GM18517 (cell line): ENCODE data around the gene KNTC1.
"Not testable (repeated sequence)": the region's sequence is repeated elsewhere in the genome, so short reads cannot be mapped to it uniquely, and the experiment has no call there.

ENCODE experiments used
- ATAC-seq: cut with Tn5 transposase; IDR thresholded peaks from one replicate; pipeline ENCODE4 v1.9.1; 2021; ENCODE audit warnings: mild to moderate bottlenecking, moderate library complexity; ENCODE audit not compliant: unreplicated experiment

Gene KNTC1

GRCh38 chr12:122505419-122506051 is 21.5 kb upstream of the KNTC1 start:
- ATAC-seq: no peak

- ATAC-seq: no peak
Measured at GRCh38 chr12:122506393-122506938, 20.6 kb upstream of the KNTC1 start.

- ATAC-seq: no peak
Measured at GRCh38 chr12:122508163-122508562, 18.9 kb upstream of the KNTC1 start.

DNA sequence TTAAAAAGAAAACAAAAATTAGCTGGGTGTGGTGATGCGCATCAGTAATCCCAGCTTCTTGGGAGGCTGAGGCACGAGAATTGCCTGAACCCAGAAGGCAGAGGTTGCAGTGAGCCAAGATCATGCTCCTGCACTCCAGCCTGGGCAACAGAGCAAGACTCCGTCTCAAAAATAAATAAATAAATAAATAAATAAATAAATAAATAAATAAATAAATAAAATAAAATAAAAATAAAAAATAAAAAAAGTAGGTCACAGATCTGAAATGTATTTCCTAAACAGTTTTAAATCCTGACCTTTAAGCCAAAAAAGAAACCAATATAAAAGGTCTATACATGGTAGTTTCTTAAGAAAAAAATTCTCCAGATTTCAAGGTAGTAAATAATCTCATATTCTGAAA is 14.0 kb upstream of the KNTC1 start:
- ATAC-seq: not testable (repeated sequence)

- no peak for ATAC-seq
Measured at GRCh38 chr12:122513660-122514059, 13.4 kb upstream of the KNTC1 start.

GRCh38 chr12:122515275-122515674 is 11.8 kb upstream of the KNTC1 start:
- ATAC-seq: no peak

DNA sequence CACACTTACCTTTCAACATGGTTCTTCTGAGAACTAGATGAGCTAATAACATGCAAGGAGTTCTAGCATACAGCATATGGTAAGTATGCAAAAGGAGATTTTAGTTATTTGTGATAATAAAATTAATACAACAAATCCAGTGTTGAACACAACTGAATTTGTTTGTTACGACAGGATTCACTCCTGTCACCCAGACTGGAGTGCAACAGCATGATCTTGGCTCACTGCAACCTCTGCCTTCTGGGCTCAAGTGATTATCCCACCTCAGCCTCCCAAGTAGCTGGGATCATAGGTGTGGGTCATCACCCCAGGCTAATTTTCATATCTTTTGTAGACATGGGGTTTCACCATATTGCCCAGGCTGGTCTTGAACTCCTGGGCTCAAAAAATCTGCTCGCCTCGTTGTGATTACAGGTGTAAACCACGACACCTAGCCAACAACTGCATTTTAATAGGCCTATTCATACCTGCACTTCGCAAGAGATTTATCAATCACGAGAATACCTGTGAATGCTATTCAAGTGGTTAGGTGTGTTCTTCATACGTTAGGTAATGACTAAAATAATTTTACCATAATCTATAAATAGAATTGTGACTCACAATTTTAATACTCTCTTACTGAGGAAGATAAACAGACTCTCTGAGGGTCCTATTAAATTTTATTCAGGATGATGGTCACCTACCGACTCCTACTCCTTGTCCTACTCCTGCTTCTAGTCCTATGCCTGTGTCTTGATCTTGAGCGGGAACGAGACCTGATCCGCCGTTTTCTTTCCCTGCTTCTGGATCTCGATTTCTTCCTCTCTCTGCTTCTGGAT is 10.3 kb upstream of the KNTC1 start:
- ATAC-seq: no peak

DNA sequence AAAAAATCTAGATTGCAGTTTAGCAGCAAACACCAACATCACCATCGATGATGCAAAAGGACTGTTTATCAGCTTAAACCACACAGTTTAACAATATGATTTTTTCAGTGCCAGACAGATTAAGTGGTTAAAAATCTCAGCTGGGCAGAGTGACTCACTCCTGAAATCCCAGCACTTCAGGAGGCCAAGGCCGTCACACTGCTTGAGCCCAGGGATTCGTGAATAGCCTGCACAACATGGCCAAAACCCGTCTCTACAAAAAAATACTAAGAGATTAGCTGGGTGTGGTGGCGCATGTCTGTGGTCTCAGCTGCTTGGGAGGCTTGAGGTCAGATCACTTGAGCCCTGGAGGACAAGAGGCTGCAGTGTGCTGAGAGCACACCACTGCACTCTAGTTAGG is 9.2 kb upstream of the KNTC1 start:
- no peak for ATAC-seq

GRCh38 chr12:122518908-122519307 is 8.1 kb upstream of the KNTC1 start:
- no peak for ATAC-seq

DNA sequence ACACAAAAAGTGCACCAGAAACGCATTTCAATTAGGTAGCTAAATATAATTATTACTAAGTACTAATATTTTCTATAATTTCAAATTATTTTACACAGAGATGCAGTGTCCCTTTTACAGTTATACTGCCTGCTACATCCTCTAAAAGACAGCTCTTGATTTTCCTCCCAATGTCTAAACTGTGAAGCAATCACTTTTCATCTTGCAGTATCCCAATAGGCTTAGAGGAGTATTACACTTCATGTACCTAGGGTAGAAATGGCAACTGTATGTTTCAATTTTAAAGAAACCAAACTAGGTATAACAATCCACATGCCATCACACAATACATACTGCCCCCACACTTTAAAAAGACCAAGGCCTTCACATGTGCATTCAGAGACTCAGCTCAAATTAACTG is 7.6 kb upstream of the KNTC1 start:
- no peak for ATAC-seq

- no peak for ATAC-seq
Measured at GRCh38 chr12:122520676-122521075, 6.4 kb upstream of the KNTC1 start.

GRCh38 chr12:122523280-122523679 is 3.8 kb upstream of the KNTC1 start:
- no peak for ATAC-seq

DNA sequence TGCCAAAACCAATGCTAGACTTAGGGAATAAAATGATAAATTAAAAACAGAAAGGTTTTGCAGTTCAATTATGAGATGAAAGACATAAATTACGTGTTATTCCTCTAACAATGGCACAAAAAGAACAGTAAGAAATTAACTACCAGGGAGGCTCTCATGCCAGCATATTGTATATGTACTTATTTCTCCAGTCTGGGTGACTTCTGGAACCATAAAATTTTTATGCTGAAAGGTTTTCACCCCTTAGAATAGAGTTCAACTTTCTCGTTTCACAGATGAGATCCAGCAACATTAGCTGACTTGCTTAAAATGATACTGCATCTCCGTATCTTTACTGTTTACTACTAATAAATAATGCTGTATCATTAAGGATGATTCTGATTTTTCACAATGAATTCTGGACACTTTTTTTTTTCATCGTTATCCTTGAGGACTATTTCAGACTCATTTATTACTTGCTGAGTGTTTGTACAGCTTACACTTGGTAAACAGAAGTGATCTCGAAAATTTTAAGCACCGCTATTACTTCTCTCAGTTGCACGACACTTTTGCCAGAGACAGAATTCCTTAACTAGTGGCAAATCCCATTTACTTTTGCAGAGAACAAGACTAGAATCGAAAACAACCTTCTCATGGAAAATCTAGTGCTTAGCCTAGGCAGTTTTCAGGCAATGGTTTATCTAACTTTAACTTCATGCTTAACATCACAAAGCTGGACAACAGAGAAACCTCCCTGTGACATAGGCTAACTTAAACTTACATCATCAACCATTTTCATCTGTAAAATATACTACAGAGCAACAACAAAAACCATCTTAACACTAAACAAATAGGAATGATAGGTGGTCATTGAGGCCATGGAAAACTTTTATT is 3.0 kb upstream of the KNTC1 start:
- ATAC-seq: no peak

- no peak for ATAC-seq
Measured at GRCh38 chr12:122527478-122527944, 462 bp downstream of the KNTC1 start.

GRCh38 chr12:122528582-122528981 is 1.5 kb downstream of the KNTC1 start:
- no peak for ATAC-seq

- ATAC-seq: no peak
Measured at GRCh38 chr12:122528992-122529391, 1.9 kb downstream of the KNTC1 start.

DNA sequence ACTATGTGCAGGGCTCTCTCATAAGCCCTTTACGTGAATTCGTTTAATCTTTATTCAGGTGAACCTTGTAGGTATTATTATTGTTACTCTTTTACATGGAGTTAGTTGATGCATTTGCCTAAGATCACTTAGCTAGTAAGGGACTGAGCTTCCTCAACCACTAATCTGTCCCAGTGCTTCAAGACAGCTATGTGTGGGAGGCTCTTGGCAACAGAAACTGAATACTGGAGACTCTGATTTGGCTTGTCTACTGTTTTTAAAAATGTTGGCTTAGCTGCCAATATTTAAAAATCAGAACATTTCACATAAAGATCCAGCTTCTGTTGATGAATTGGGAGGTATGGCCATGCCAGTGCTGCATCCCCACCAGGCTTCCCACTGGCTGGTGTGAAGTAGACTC is 6.8 kb downstream of the KNTC1 start:
- no peak for ATAC-seq

DNA sequence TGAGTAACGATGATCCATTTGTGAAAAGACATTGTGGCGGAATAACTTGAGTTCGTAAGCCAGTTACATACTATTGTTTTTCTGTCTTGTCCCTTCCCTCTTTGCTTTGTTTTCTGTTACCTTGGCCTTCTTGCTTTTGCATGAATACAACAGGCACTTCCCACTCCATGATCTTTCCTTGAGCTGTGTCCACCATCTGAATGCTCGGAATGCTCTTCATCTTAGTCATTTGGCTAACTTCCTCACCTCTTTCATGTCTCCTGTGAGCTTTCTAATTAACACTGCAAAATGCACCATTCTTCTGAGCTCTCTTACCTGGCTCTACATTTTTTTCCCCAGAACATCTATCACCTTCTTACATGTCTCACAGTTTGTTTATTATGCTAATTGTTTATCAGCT is 10.0 kb downstream of the KNTC1 start:
- ATAC-seq: no peak

- no peak for ATAC-seq
Measured at GRCh38 chr12:122538496-122538895, 11.4 kb downstream of the KNTC1 start.

DNA sequence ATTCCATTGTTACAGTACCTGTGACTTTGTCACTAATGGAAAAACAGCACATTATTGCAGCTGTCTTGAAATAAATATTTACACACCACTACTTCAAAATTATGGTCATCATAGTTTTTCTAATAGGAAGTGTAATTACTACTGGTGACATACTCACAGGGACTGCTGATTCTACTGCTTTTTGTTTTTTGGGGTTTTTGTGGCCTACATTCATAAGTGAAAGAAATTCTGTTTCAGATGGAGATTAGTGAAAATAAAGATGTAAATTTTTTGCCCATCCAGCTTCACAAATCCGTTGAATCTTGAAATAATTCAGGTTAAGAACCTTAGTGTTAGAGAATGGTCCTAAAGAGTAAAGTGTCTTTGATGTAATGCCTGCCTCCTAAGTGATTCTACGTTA is 17.5 kb downstream of the KNTC1 start:
- ATAC-seq: no peak

DNA sequence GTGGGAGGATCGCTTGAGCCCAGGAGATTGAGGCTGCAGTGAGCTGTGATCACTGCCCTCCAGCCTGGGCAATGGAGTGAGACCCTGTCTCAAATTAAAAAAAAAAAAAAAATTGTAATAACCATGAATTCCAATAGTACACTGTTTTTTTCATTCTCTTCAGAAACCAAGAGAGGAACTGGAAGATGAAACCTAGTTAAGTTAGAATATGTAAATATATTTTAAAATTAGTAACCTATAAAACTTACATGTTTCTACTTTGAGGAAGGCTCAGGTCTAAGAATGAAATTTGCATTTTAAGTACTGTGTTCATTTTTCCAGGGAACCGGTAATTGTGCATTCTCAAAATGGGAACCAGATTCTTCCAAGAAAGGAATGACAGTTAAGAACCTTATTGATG is 18.8 kb downstream of the KNTC1 start:
- peak; percentile 70 for ATAC-seq
